ENCODE results near the gene SLAMF8.

The SLAMF8 gene

GRCh38 chr1:159817276-159818041 is 9.2 kb upstream of the SLAMF8 start:
- DNase-seq (ENCODE audit: low read depth): peak; percentile 32

- no peak for DNase-seq (ENCODE audit: low read depth)
Measured at GRCh38 chr1:159821171-159821867, 5.4 kb upstream of the SLAMF8 start.

- DNase-seq (ENCODE audit: low read depth): no peak
Measured at GRCh38 chr1:159823406-159823805, 3.3 kb upstream of the SLAMF8 start.

GRCh38 chr1:159825564-159825963 is 1.1 kb upstream of the SLAMF8 start:
- DNase-seq (ENCODE audit: low read depth): peak; percentile 37

GRCh38 chr1:159827102-159827490 is 423 bp downstream of the SLAMF8 start:
- DNase-seq (ENCODE audit: low read depth): no peak

- DNase-seq (ENCODE audit: low read depth): no peak
Measured at GRCh38 chr1:159827549-159827948, 876 bp downstream of the SLAMF8 start.

- DNase-seq (ENCODE audit: low read depth): no peak
Measured at GRCh38 chr1:159828176-159828575, 1.5 kb downstream of the SLAMF8 start.

- no peak for DNase-seq (ENCODE audit: low read depth)
Measured at GRCh38 chr1:159828581-159829272, 2.1 kb downstream of the SLAMF8 start.

GRCh38 chr1:159829273-159829634 is 2.6 kb downstream of the SLAMF8 start:
- peak; percentile 23 for DNase-seq (ENCODE audit: low read depth)

GRCh38 chr1:159829822-159830465 is 3.3 kb downstream of the SLAMF8 start:
- peak; percentile 87 for DNase-seq (ENCODE audit: low read depth)

- DNase-seq (ENCODE audit: low read depth): no peak
Measured at GRCh38 chr1:159830722-159831121, 4.0 kb downstream of the SLAMF8 start.

GRCh38 chr1:159831412-159832141 is 4.9 kb downstream of the SLAMF8 start:
- no peak for DNase-seq (ENCODE audit: low read depth)

- peak; percentile 61 for DNase-seq (ENCODE audit: low read depth)
Measured at GRCh38 chr1:159832309-159832708, 5.6 kb downstream of the SLAMF8 start.

GRCh38 chr1:159835356-159835755 is 8.7 kb downstream of the SLAMF8 start:
- peak; percentile 72 for DNase-seq (ENCODE audit: low read depth)

GRCh38 chr1:159835862-159836525 is 9.3 kb downstream of the SLAMF8 start:
- no peak for DNase-seq (ENCODE audit: low read depth)

- DNase-seq (ENCODE audit: low read depth): no peak
Measured at GRCh38 chr1:159838715-159839114, 12.0 kb downstream of the SLAMF8 start.

- no peak for DNase-seq (ENCODE audit: low read depth)
Measured at GRCh38 chr1:159839116-159839849, 12.6 kb downstream of the SLAMF8 start.

- DNase-seq (ENCODE audit: low read depth): no peak
Measured at GRCh38 chr1:159841749-159842148, 15.1 kb downstream of the SLAMF8 start.

- no peak for DNase-seq (ENCODE audit: low read depth)
Measured at GRCh38 chr1:159843459-159843858, 16.8 kb downstream of the SLAMF8 start.

All from EH (cell line).